T-helper 22 cell (primary cell): Measurements from ENCODE around the gene SLC24A3.

Experiments used
- DNase-seq: peaks from one replicate; pipeline ENCODE4 v3.0.0-alpha.2; 2020; ENCODE audit warnings: low read depth

Gene SLC24A3

DNA sequence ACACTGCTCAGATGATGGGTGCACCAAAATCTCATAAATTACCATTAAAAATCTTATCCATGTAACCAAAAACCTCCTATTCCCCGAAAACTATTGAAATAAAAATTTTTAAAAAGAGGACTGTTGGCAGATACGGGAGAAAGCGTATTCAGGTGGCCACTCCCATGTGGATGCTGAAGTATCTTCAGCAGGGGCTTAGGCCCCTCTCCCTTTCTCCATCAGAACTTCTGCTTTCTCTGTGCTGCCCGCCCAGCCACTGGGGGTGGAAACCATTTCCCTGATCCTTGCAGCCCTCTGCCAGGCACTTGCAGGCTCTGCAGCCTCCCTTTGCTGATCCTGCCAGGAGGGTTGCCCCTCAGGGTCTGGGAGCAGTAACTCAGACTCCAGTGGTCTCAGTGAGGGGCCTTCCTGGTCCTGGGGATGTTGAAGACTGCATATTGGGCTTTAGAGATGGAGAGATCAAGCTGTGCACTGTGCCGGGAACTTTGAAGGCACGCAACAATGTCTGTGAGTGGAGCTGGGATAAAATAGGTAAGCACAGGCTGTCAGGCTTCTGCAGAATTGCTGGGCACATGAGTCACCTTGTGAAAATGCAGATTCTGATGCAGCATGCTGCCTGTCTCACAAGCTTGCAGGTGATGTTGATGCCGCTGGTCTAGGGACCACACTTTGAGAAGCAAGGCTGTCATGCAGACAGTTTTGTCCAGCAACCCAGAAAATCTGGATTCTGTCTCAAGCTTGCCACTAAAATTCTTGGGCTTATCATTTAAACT is 59.6 kb downstream of the SLC24A3 start:
- no peak for DNase-seq

DNA sequence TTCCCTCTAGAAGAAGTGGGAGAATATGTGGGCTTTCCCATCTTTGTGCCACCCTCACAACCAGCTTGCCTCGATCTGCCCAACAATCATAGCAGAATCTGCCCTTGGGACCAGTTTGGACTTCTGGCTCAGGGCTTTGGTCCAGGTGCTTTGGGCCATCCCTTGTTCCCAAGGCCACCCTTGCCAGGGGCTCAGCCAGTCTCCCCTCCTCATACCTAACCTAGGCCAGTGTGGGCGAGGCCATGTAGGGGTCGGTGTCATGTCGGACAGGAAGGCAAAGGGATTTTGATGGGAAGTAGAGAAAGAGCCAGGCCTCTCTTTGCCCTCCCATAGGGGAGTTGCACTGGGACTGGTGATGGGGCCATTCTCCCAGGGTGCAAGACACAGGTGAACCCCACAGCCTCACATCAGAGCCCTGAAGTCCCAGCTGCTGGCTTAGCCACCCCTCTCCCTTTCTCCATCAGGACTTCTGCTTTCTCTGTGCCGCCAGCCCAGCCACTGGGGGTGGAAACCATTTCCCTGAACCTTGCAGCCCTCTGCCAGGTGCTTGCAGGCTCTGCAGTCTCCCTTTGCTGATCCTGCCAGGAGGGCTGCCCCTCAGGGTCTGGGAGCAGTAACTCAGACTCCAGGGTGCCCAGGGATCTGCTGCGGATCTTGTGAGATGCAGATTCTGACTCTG is 60.7 kb downstream of the SLC24A3 start:
- no peak for DNase-seq

DNA sequence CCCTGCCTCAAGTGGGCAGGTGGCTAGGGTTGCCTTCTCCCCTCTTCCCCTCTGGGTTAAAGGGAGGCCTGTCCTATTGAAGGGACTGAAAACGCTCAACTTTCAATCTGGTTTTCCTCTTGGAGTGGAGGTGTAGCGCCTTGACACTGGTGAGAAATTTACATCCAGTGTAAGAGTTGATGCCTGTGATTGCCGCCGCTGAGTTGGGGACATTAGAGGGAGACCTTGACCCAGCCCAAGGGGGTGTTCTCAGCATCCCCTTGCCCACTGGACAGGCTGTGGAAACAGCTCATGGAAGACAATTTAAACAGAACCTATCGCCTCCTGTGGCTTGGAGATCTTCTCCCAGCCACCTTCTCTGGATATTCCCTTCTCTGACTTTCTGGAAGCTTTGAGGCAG is 61.6 kb downstream of the SLC24A3 start:
- no peak for DNase-seq

DNA sequence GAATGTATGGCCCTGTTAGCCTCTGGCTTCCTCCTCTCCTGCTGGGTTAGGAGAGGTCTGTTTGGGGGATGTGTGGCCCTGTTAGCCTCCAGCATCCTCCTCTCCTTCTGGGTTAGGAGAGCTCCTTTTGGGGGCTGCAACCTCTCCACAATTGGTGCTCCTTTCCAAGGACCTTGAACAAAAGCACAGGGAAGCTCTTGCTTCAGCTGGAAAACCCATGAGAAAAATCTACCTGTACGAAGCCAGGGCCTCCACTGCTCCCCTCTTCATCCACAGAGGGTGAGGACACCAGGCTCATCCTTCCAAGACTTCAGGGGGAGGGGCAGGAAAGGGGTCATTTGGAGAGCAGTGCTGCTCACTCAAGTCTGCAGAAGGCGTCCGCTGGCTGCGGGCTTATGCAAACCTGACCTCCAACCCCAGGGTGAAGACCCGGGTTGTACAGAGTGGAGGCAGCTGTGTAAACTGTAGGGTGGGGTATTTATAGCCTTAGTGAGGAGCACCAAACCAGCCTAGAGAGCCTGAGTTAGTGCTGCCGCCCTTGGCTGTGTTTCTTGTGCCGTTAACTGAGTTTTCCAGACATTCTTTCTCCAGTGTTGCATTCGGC is 62.1 kb downstream of the SLC24A3 start:
- DNase-seq: no peak

DNA sequence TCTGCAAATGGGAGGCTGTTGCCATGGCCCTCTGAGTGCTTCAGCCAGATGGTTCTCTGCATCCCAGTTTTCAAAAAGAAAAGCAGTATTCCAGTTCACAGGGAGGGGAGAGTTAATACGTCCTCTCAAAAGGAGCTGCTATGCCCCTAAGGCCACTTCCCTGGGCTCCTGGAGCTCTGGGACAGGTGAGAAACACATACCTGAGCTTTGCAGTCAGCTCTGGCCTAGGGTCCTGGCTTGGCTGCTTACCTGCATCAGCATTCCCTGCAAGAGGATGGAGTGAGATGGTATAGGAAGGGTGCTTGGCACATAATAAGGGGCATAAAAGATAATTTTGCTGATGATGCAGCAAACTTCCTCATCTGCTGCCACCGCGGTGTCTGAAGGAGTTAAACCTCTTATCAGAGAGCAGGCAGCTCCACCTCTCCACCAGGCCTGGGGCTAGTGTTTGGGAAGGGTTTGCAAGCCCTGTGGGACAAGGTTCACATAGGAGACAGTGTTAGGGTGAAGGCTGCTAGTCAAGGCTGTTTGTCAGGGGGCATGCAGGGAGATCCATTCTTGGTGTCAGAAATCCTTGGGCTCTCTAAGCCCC is 62.7 kb downstream of the SLC24A3 start:
- DNase-seq: no peak

DNA sequence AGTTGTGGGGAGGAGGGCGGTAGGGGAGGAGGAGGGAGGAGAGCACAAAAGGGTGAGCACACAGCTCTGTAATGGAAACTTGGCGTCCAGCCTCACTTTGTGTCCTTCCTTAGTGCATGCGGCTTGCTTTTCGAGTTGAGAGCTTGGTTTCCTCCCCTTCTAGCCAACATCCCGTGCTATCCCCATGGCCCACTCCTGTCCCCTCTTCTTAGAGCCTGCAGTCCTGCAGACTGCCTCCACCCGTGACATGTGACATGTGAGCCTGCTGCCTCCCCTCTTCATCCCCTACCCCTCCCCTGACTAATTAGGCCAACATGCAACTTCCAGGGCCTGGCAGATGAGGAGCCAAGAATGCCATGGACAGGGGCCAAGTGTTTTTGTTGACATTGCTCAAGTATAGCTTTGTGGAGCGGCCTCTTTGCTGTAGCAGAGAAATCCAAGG is 63.2 kb downstream of the SLC24A3 start:
- no peak for DNase-seq

DNA sequence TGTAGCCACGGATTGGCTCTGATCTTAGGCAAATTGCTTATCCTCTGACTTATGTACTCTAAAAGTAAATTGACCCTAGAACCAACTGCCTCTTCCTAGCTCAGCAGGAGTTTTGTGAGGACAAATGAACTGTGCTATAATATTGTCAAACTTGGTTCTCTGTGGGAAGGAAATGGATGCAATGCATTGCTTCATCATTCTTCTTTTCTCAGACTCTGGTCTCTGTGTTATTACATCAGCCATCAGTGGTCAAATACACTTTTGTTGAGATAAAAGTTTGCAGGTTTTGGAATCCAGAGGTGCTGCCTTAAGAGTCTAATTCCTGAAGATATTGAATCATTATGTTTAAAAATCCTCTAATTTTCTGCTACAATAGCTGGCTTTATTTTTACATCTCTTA is 64.9 kb downstream of the SLC24A3 start:
- no peak for DNase-seq

DNA sequence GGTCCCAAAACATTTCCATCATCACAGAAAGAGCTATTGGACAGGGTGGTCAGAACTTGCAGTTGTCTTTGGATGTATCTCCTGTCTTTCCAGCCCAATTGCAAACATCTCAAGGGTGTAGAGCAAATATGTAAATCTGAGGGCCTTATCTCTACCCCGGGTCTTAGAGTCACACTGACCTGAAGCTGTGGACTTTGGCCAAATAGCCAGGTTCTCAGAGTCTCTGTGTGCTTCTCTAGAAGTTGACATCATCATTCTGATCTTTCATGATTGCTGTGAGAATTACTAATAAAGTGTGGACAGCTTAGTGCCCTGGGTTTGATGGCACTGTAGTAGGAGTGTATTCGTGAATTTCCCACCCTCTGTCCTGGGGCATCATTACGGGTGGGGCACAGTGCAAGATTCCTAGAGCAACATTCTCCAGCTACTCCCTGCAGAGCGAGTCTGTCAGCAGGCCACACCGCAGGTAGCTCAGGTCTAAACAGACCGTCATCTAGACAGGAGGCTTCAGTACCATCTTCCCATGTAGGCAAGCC is 71.1 kb downstream of the SLC24A3 start:
- no peak for DNase-seq

DNA sequence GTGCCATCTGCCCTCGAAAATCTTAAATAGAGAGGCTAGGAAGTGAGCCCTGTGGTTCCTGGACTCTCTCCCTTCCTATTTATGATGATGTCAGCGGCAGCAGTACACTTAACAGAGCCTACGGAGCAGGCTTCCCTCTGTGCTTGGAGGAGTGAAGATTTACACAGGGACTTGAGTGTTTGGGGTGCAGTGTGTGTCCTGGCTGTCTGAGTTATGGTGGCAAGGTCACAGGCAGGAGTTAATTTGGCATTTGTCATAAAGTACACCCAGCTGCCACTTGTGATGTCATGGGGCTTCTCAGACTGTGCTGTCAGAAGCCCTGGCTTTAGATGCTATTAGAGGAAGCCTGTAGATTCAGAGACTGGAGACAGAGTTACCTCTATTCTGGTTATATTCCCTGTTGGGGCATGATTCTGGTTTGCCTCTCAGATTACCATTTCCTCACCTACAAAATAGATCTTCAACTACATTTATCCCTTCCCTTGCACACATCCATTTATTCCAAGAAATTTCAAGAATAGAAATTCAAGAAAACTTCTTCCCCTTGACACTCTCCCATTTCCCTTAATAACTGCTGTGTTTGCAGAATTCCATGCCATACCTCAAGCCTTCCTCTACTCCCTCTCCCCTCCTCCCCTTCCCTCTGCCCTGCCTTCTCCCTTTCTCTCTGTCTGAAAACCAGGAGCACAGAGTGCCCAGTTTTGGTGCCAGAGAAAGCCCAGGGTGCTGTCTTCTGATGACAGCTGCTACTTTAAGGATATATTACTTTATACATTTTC is 72.1 kb downstream of the SLC24A3 start:
- DNase-seq: no peak

DNA sequence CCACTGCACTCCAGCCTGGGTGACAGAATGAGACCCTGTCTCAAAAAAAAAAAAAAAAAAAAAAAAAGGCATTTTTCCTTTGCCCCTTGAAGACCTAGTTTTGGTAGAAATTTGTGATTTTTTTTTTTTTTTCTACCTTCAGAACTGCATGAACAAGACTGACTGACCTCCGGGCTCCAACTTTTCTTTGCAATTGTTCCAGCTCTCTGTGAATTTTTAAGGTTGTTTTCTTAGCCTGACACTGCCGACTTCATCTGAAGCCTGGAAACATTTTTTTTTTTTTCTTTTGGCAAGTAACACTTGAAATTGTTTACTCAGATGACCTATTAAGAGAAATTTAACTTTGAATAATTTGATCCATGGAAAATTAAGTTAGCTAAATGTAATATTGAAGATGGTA is 73.0 kb downstream of the SLC24A3 start:
- DNase-seq: no peak

DNA sequence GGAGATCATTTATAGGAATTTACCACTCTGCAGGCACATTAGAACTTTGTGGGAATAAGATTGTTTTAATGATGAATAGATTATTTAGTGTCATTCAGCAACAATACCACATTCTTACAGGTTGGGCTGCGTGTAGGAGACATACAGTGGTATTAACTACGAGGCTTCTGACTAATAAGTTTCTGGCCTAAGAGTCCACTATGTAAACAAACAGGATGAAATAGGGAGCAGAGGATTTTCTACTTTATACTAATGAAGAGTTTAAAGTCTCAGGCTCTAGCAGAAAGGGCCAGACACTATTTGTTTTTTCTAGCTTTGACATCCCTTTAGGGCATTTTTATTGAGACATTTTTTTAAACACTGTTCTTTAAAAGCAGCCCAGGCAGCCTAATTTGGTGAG is 75.6 kb downstream of the SLC24A3 start:
- no peak for DNase-seq

DNA sequence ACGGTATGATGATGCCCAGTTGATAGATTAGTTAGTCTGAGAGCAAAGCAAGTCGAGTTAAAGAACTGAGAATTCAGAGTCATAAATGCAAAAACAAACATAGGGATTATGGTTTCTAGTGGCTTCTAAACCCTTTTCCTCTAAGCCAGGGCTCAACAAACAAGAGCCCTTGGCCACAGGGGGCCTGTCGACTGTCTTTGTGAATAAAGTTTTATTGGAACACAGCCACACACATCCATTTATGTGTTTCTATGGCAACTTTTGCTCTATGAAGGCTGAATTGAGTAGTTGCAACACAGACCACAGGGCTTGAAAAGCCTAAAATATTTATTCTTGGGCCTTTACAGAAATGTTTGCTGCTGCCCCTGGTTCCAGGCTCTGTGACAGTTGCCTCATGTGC is 76.2 kb downstream of the SLC24A3 start:
- DNase-seq: no peak

DNA sequence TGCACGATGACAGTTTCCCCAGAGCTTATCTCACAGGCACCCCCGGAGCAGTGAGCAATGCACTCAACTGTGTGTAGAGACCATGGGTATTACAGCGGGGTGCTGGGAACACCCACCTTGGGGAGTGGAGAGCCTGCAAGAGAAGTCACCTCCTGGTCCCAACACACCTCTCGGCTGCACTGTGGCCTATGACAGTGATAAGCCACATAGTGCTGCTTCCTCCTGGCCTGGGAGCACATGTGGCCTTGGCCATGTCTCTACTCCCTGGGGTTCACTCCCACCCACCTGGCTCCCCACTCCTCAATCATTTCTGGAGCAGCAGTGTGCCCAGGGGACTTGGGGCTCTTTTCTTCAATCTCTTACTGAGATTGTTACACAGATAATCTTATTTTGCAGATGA is 77.0 kb downstream of the SLC24A3 start:
- no peak for DNase-seq

DNA sequence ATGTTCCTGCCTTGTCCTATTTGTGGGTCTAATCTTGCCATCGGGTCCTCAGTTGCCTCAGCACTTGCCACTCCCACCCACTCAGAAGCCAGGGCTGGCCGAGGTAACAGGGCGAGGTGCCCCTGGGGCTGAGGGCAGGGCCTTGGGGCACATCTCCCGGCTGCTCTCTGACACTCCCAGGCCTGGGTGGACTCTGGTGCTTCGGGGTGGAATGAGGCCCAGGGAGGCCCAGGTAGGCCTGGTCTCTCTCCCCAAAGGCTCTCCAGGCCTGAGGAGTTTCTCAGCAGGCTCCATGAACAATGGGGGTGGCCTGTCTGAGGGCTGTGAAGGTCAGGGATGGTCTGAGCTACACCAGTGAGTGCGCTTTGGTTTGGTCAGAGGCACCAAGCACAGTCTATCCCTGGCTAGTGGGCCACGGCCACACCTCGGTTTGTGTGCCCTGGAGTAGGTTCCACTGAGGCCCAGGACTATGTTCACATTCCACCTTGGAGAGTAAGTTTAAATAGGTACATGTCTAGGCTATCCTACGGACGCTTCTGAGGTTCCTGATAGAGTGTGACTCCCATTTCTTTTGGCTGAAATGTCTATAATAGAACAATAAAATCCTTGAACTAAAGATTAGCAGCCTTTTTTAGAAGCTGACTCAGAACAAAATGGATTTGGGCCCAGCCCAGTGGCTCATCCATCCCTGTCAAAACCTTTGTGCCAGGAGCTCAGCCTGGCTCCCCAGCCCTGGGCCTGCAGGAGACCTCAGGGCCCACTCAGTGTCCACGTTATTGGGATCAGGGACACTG is 78.8 kb downstream of the SLC24A3 start:
- DNase-seq: no peak

DNA sequence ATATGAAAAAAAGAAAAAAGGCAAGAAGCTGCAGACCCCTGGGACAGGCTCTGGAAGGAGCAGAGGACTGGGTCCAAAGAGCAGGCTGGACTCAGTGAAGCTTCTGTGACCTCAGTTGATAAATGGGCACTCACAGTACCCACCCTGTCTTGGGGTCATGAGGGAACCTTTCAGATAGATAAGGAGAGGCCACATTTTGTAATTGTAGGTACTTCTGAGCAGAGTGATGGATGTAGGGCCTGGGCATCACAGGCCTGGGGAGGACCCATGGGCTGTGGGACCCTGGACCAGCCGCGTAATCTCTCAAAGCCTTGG is 79.3 kb downstream of the SLC24A3 start:
- no peak for DNase-seq

DNA sequence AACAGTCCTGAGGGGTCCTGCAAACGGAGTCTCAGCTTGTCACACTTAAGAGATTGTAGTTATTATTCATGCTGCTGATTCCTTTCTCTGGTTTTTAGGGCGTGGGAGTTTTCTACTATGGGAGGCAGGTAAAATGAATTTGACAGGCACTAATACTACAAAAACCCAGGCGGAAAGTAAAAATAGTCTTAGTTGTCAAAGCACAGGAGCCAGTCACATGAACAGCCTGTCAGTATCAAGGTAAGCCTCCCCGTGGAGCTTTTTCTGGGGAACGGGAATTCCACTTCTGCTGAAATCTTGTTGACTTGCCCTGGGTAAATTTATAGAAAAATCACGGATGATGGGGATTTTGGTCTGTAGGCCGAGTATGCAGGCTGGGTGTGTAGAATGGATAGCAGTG is 79.8 kb downstream of the SLC24A3 start:
- DNase-seq: no peak

DNA sequence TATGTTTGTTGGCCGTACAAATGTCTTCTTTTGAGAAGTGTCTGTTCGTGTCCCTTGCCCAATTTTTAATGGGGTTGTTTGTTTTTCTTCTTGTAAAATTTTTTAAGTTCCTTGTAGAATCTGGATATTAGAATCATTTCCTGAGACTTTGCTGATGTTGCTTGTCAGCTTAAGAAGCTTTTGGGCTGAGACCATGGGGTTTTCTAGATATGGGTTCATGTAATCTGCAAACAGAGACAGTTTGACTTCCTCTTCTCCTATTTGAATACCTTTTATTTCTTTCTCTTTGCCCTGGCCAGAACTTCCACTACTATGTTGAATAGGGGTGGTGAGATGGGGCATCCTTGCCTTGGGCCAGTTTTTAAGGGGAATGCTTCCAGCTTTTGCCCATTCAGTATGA is 82.6 kb downstream of the SLC24A3 start:
- no peak for DNase-seq

DNA sequence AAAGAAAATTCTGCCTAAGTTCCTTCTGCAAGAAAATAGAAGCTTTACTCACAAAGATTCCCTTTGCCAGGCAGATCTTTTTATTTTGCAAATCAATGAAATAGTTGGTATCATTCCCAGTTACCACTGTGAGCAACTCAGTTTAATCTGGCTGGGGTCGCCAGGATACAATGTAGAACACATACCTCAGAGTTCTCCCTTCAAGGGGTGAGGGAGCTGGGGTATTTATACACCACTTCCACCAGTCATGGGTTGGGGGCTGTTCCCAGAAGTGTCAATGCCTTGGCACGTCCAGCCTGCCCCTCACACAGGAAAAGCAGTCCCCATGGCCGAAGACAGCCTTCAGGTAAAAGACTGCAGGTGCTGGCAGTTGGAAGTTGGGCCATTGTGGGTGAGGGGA is 86.2 kb downstream of the SLC24A3 start:
- DNase-seq: no peak

DNA sequence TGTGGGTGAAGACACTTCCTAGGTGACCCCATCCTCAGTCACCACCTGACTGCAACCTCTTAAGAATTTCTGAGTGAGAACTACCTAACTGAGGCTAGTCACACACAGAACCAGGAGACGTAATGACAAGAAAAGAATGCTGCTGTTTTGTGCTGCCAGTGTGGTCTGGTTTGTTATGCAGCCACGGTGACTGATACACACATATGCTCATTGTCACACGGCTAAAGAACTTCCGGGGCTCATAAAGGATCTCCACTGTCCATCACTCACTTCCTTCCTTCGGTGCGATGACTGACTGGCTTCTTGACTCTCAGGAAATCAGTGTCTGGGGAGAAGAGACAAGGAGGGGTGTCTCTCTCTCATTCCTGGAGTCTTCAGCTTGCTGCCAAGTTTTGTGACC is 88.0 kb downstream of the SLC24A3 start:
- DNase-seq: no peak

DNA sequence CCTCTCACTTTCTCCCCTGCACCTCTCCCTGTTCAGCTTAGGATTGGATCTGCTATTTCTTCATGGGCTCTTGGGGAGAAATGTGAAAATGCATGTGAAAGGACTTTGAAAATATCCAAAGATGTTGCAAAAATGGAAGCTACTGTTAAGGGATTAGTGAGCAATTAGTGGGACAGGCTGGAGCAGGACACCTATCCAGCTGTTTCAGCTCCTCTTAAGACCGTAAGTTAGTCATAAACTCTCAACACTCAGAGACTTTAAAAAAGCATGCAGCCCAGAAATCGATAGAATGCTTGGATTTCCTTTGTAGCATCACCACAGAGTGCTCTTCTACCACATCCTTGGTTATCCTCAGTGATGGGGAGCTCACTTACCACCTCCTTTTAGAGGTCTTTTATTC is 88.7 kb downstream of the SLC24A3 start:
- DNase-seq: no peak

DNA sequence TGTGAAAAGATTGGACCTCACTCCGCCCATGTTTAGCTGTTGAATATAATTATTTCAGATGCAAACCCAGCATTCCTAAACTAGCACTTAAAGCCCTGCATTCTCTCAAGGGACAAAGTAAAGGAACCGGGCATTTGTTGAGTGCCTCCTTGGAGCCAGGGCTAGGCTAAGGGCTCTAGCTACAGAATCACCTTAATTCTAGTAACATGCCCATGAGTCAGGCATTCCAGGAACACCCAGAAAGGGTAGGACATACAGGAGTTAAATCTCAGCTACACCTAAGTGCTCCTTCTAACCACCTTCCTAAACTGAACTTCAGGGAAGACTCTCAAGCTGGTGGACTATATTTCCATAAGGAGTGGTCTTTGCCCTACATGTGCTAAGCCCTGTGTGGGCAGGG is 89.4 kb downstream of the SLC24A3 start:
- no peak for DNase-seq
